Effector CD4-positive, alpha-beta T cell (primary cell): ENCODE measurements around the gene STEAP1B.
"Not testable (repeated sequence)": the region's sequence is repeated elsewhere in the genome, so short reads cannot be mapped to it uniquely, and the experiment has no call there.

Experiments
- DNase-seq: peaks from one replicate; pipeline ENCODE4 v3.0.0-alpha.2; 2020

The STEAP1B gene

GRCh38 chr7:22452960-22453558 lies 46.9 kb downstream of the STEAP1B start:
- no peak for DNase-seq

GRCh38 chr7:22452142-22452959 lies 47.6 kb downstream of the STEAP1B start:
- no peak for DNase-seq

- DNase-seq = not testable (repeated sequence)
Observed at GRCh38 chr7:22450013-22450412, 50.0 kb downstream of the STEAP1B start.

GRCh38 chr7:22447762-22448161 lies 52.2 kb downstream of the STEAP1B start:
- no peak for DNase-seq

- DNase-seq = no peak
Observed at GRCh38 chr7:22447008-22447407, 53.0 kb downstream of the STEAP1B start.

DNA sequence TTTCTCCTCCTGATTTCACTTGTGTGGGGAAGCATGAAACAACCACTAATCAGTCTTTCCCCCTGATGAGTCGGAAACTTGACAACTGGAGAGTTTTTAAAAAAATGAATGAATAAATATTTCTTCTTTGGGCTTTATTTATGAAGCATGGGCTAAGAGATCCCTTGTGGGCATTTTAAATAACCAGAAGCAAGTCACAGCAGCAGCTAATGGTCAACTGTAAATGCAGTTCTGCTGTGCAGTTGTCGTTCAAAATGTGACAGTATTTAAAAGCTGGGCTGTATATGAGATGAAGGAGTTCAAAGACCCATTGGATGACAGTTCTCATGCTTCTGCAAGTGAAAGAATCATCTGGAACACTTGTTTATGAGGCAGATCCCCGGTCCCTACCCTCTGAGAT lies 54.1 kb downstream of the STEAP1B start:
- DNase-seq = no peak

GRCh38 chr7:22445140-22445743 lies 54.7 kb downstream of the STEAP1B start:
- no peak for DNase-seq

DNA sequence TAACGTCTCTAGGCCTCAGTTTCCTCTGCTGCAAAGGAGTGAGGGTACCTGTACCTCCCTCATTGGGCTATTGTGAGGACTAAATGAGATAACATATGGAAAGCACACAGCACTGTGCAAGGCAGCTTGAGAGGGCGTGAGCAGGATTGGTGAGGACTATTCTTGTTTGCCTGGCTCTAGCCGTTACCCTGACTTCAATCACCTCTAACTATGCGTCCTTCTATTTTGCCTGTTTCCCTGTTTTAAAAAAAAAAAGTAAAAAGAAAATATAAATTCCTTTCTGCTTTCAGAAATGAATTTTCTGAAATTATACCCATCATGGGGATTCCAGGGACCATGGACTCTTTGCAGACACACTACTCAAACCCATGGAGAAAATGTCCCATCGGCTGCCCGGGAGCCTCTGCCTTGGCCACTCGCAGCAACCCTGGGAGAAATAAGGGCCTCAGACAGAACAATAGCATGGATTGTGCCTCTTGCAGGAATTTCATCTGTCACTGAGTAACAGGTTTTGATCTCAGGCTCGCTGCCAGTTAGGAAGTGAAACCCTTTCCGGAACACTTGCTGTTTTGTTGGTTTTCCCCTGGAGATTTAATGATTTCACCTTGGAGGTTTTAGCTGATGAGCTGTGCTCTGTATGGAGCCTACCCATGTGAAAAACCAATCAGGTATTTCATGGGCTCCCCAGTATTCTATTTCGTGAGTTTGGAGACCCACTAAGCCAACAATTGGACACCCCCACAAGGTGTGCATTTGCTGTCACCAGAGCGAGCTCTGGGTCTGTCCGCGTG lies 55.6 kb downstream of the STEAP1B start:
- no peak for DNase-seq

DNA sequence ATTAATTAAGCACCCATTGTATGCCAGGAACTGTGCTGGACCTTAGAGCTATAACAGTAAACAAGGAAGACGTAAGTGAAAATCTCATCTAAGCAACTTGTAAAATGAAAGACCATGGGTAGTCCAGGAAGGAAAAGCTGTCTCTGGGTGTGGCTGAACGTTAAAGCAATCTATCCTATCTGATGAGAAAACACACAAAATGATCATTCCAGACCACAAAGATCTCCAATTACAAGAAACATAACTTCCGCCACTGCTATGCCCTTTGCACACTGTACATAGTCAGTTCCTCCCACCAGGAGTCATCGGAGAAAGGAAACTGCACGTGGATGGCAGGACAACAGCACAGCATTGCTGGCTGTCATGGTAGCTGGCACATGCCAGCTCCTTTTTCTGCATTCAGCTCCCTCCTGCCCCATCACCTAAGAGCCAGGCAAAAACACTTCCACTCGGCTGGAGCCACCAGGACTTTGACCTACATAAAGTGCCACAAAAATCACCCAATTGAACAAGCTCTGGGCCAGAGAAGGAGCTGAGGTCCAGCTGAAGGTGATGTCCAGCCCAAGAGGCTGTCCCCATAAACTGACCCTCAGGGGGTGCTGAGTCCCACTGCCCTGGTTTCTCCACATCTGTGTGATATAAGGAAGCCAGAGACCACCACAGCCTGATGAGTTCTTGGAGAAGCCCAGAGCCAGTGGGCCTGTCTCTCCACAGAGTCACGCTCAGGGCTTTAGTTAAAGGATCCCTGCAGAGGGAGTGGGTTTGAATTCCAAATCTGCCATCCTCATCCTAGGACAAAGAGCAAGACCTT lies 56.4 kb downstream of the STEAP1B start:
- no peak for DNase-seq

GRCh38 chr7:22442882-22443369 lies 57.1 kb downstream of the STEAP1B start:
- no peak for DNase-seq

DNA sequence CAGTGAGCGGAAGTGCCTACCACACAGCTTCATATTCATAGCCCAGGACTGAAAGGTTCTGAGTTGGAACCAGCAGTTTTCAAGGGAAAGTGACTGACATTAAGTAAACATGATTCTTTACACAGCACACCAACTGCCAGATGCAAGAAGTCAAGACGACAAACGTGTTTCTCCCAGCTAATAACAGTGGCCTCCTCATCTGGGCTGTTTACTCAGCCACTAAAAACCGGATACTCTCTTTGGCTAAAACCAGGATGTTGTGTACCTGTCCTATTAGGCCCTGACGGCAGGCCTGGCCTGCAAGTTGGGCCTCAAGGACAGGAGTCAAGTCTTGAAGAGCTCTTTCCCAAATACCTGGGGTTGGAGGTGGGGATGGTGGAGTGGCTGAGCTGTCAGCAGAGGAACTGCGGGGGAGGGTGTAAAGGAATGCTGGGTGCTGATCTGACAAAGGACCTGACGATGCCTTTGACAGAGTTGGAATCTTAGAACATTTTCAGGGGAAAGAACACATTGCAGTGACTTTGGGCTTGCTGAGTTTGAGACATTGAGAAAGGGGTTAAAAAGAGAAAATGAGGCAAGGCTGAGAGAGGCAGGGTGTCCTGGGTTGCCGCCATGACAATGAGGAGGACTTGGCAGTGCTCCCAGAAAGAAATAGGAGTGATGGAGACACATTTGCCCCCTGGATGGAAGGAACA lies 57.7 kb downstream of the STEAP1B start:
- DNase-seq = no peak

- DNase-seq = no peak
Observed at GRCh38 chr7:22441157-22441556, 58.8 kb downstream of the STEAP1B start.

DNA sequence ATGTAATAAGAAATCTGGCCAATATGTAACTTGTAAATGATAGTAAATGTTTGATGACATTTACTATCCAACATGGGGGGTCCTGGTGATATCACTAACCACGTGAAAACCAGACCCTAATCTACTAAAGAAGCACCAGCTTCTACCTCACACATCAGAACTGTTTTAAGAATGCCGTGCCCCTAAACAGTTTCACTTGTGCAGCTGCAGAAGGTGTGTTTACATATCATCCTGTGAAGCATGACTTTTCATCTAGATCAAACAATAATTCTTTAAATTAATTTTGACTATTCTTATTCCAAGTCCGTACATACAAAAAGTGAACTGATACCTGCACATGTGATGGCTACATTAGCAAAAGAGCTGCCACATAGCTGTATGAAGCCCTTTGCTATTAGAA lies 61.0 kb downstream of the STEAP1B start:
- no peak for DNase-seq

- DNase-seq = not testable (repeated sequence)
Observed at GRCh38 chr7:22436552-22436951, 63.4 kb downstream of the STEAP1B start.

GRCh38 chr7:22435720-22436119 lies 64.3 kb downstream of the STEAP1B start:
- DNase-seq = no peak

GRCh38 chr7:22435105-22435504 lies 64.9 kb downstream of the STEAP1B start:
- DNase-seq = no peak

DNA sequence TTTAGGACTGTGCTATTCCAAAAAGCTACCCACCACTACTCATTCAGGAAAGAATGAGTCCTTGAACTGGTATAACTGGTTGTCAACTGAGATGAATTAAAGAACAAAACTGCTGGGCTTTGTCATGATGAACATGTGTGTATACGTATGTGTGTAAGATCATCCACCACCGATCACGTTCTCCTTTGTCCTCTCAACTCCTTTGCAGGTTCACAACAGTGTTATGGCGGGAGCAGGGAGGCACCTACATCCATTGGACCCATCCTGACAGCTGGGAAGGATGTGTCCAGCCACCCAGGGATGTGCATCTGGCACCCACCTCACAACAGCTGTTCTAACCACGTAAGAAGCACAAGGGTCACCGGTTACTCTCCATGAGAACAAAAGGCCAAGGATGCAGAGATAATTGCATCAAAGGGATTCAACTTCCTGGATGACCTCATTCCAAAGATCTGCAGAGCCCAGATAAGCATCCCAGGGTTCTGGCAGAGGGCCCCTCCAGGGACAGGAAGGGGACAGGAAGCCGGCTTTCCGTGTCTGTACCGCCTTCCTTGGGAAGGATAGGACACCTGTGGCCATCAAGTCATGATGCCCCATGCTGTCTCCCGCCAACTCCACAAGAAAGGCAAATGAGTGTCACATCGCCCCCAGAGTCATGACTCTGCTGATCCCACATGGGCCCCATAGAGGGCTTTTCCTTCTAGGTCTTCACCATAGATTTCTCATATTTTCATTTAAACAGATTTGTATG lies 66.1 kb downstream of the STEAP1B start:
- DNase-seq = no peak

DNA sequence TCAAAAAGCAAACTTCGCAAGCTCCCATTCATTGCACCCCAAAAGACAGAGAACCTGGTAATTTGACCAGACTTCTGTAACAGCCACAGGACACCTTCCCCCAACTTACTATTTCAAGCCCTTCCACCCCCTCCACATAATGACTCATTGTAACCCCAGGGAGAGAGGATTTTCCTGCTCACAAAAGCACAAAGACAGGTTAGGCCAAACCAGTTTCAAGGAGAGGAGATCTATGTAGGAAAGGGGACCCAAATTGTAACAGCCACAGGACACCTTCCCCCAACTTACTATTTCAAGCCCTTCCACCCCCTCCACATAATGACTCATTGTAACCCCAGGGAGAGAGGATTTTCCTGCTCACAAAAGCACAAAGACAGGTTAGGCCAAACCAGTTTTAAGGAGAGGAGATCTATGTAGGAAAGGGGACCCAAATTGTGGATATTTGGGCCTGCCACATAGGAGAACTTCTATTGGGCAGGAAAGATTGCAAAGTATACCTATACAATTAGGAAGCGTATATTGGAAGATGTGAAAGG lies 66.8 kb downstream of the STEAP1B start:
- DNase-seq = not testable (repeated sequence)

DNA sequence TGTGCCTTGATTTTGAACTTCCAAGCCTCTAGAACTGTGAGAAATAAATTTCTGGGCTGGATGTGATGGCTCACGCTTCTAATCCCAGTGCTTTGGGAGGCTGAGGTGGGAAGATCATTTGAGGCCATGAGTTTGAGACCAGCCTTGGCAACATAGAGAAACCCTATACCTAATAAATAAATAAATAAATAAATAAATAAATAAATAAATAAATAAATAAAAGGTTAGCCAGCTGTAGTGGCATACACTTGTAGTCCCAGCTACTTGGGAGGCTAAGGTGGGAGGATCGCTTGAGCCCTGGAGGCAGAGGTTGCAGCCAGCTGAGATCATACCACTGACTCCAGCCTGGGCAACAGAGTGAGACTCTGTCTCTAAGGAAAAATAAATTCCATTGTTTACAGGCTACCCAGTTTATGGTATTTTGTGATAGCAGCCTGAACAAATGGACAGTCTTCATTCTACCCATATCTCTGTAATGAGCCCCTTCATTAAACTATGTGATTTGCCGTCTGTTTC lies 67.7 kb downstream of the STEAP1B start:
- no peak for DNase-seq

DNA sequence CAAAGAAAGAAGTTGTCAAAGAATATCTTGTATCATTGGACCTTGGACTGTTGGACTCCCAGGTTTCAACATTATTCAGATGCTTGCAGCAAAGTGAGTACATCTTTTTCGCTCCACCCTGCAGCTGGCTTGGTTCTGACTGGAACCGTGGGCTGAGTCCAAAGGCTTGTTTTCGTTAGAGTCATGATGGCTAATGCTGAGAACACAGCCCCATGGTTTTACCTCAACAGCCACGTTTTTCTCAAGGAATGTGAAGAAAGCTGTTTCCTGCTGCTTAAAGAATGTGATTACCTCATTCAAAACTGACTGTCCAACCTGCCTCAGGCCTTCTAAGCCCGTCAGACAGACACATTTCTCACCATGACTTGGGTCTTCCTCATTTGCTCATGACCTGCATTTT lies 69.5 kb downstream of the STEAP1B start:
- no peak for DNase-seq
